Tibial nerve (tissue), 4 donors: ENCODE measurements around the gene DACT2. TPM values are rescaled to one million over a fixed set of nuclear protein-coding genes. Genes with fewer than 3 reads are reported as not detected.

Experiments used
- DNase-seq, 2 donors: peaks; one replicate each; pipeline ENCODE4 v3.0.0-alpha.2; 2019; ENCODE audit warnings: low spot score in 2 of 2
- H3K27ac ChIP-seq, 4 donors: fragments of 200-600 bp; sonication (generic) in 3 of 4; one replicate each; pipeline ENCODE4 v1.5.1; 2017 to 2019; ENCODE audit warnings: mild to moderate bottlenecking in 1 of 4
- H3K27me3 ChIP-seq, 2 donors: fragments of 200-600 bp; sonication (generic) in 1 of 2; one replicate each; pipeline versions ENCODE4 v1.5.1 to v1.6.0; 2017 to 2019
- H3K36me3 ChIP-seq, 3 donors: fragments of 200-600 bp; sonication (generic); one replicate each; pipeline ENCODE4 v1.5.1; 2018 to 2019
- H3K4me1 ChIP-seq, 4 donors: fragments of 200-600 bp; sonication (generic) in 3 of 4; one replicate each; pipeline ENCODE4 v1.5.1; 2017 to 2019
- H3K4me3 ChIP-seq, 4 donors: fragments of 200-600 bp; sonication (generic) in 3 of 4; one replicate each; pipeline ENCODE4 v1.5.1; 2017 to 2019; ENCODE audit warnings: mild to moderate bottlenecking in 1 of 4, moderate library complexity in 1 of 4
- H3K9me3 ChIP-seq, 4 donors: fragments of 200-600 bp; sonication (generic) in 3 of 4; one replicate each; pipeline ENCODE4 v1.5.1; 2017 to 2019
- EP300 ChIP-seq, 2 donors: sonication (generic); formaldehyde crosslinking; IDR thresholded peaks; one replicate each; pipeline ENCODE4 v1.6.1; 2017; ENCODE audit warnings: antibody characterized with exemption in 2 of 2, mild to moderate bottlenecking in 1 of 2
- POLR2A ChIP-seq, 2 donors: fragments of 450-650 bp; IDR thresholded peaks; one replicate each; pipeline ENCODE4 v1.6.1; 2017; ENCODE audit warnings: antibody characterized with exemption in 2 of 2, mild to moderate bottlenecking in 2 of 2, moderate library complexity in 2 of 2
- WGBS, 2 donors: methylation state at CpG; one replicate each; pipeline ENCODE4 v1.1.5; 2018; 5-methylcytosine and 5-hydroxymethylcytosine counted together
- total RNA-seq, 4 donors: library from RNA; depleted of rRNA; stranded (reverse); fragments of >200 nt; gene quantifications; one replicate each; pipeline ENCODE4 v1.1.0, GENCODE V29; 2016
- TF ChIP-seq, protein P1 (sequence below), 5 experiments: fragments of 200-600 bp in 3 of 5; fragments of 450-650 bp in 2 of 5; sonication (generic) in 3 of 5; IDR thresholded peaks; one replicate each; pipeline ENCODE4 v1.5.1; 2016 to 2019; ENCODE audit warnings: antibody characterized with exemption in 5 of 5, mild to moderate bottlenecking in 3 of 5, moderate library complexity in 2 of 5

The DACT2 gene
- total RNA-seq, 4 donors from 2014 or later, result 0.30 to 1.5 (median 1.3) TPM; not detected in 1

DNA sequence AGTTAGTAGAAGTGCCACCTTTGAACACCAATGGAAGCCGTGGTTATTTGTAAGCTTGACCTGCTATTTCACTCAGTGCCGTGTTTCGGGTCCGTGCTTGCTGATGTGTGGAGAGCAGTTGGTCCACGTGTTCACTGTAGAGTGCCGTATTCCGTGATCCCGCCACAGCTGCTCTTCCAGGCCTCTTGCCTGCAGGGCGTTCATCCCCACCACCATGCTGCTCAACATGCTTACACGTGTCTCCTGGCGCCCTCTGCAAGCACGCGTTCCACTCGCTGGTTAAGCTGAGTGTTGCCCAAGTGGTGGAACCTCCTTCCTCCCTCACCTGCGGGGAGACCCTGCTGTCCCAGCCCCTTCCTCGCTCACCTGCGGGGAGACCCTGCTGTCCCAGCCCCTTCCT lies 28.0 kb upstream of the DACT2 start:
- H3K4me1 ChIP-seq, result no peaks in the 10 kb centered on the region
- no peak overlapping the region for H3K4me3 ChIP-seq
- no peaks in the 10 kb centered on the region for H3K36me3 ChIP-seq
- H3K27ac ChIP-seq, result no peak overlapping the region
- peaks cover 0 to 3% of the 10 kb centered on the region in 2 donors for H3K27me3 ChIP-seq
- WGBS, 2 donors, result 93 to 97% methylated on average over 17 of the region's 17 CpGs
- TF ChIP-seq POLR2A (IDR thresholded peaks at IDR 0.05) (no peak), EP300 (IDR thresholded peaks at IDR 0.05) (no peak)
- TF ChIP-seq, protein P1, sequence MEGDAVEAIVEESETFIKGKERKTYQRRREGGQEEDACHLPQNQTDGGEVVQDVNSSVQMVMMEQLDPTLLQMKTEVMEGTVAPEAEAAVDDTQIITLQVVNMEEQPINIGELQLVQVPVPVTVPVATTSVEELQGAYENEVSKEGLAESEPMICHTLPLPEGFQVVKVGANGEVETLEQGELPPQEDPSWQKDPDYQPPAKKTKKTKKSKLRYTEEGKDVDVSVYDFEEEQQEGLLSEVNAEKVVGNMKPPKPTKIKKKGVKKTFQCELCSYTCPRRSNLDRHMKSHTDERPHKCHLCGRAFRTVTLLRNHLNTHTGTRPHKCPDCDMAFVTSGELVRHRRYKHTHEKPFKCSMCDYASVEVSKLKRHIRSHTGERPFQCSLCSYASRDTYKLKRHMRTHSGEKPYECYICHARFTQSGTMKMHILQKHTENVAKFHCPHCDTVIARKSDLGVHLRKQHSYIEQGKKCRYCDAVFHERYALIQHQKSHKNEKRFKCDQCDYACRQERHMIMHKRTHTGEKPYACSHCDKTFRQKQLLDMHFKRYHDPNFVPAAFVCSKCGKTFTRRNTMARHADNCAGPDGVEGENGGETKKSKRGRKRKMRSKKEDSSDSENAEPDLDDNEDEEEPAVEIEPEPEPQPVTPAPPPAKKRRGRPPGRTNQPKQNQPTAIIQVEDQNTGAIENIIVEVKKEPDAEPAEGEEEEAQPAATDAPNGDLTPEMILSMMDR (IDR thresholded peaks at IDR 0.05), result no peak
- DNase-seq, result no peak
- H3K9me3 ChIP-seq, result peaks cover 0 to 4% (median 0%) of the 10 kb centered on the region in 4 donors

DNA sequence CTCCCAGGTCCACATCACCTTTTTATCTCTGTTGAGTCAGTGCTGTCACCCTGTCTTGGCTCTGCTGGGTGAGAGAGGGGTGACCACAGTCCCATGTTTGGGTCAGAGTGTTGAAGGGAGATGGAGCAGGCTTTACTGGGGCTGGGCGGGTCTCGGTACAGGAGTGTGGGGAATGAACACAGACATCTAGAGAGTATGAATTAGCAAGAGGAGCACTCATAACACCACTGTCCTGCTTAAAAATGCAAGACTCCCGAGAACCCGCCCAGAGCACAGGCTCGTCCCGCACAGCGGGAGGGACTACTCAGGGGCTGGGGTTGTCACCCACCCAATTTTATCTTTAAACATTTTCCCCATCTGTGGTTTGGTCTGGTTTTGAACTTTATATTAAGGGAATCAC lies 27.5 kb upstream of the DACT2 start:
- Histone ChIP-seq H3K4me1 (no peaks in the 10 kb centered on the region), H3K27ac (no peak overlapping the region), H3K4me3 (no peak overlapping the region), H3K36me3 (no peaks in the 10 kb centered on the region), H3K27me3 (peaks cover 0 to 3% of the 10 kb centered on the region in 2 donors), H3K9me3 (peaks cover 0 to 3% (median 0%) of the 10 kb centered on the region in 4 donors)
- no peak for DNase-seq
- WGBS, 2 donors, result 75 to 88% methylated on average over 7 of the region's 7 CpGs
- no peak for TF ChIP-seq POLR2A (IDR thresholded peaks at IDR 0.05)
- TF ChIP-seq, protein P1 (IDR thresholded peaks at IDR 0.05), result no peak

DNA sequence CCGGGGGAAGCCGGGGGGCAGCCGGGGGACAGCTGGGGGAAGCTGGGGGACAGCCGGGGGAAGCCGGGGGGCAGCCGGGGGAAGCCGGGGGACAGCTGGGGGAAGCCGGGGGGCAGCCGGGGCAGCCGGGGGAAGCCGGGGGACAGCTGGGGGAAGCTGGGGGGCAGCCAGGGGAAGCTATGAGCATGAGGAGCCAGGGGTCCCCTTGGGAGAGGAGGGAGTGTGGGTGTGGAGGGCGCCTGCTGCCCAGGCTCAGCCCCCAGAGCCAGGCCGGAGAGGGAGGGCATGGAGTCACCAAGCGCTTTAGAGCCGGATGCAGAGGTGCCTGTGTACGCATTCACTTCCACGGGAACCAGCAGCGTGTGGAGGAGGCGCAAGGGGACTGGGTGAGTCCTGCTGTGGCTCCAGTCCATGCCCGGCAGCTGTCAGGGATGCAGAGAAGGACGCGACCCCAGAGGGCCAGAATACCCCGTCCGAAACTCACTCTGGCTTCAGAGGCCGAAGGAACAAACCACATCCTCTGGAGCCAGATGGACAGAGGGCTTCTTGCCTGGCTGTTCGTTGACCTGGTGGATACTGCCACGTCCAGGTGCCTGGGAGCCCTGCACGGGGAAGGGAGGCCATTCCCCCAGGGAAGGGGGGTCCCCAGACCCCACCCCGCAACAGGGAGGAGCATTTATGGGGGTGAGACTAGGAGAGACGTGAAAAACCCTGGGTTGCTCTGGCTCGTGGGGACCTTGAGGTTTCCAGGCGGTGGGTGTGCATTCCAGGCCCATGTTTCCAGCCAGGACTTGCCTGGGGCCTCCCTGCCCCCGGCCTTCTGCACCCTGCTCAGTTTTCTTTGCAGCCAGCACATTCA lies 26.5 kb upstream of the DACT2 start:
- DNase-seq, result no peak
- Histone ChIP-seq H3K27me3 (peaks cover 0 to 3% of the 10 kb centered on the region in 2 donors), H3K4me3 (no peak overlapping the region), H3K4me1 (no peaks in the 10 kb centered on the region), H3K36me3 (no peaks in the 10 kb centered on the region), H3K27ac (no peak overlapping the region), H3K9me3 (no peaks in the 10 kb centered on the region)
- 61 to 62% methylated on average over 13 to 23 of the region's 33 CpGs for WGBS, 2 donors
- no peak for TF ChIP-seq EP300 (IDR thresholded peaks at IDR 0.05)
- TF ChIP-seq, protein P1 (IDR thresholded peaks at IDR 0.05), result no peak
- no peak for TF ChIP-seq POLR2A (IDR thresholded peaks at IDR 0.05)

DNA sequence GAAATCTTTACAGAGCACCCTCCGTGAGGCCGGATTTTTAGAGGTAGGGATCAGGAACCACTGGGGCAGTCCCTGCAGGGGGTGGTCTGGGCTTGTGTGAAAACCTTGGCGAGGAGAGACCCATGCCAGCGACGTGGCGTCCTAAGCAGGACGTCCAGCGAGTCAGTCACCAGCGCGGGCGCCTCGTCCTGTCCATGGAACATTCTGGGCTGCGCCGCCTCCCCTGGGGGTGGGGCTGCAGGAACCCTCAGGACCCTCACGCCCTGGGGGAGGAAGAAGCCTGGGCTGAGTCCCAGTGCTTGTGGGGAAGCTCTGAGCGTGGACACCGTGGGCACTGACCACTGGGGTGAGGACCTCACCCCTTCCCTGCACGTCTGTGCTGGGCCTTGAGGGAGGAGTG lies 25.7 kb upstream of the DACT2 start:
- WGBS, 2 donors, result 89 to 90% methylated on average over 14 to 18 of the region's 18 CpGs
- H3K9me3 ChIP-seq, result no peaks in the 10 kb centered on the region

DNA sequence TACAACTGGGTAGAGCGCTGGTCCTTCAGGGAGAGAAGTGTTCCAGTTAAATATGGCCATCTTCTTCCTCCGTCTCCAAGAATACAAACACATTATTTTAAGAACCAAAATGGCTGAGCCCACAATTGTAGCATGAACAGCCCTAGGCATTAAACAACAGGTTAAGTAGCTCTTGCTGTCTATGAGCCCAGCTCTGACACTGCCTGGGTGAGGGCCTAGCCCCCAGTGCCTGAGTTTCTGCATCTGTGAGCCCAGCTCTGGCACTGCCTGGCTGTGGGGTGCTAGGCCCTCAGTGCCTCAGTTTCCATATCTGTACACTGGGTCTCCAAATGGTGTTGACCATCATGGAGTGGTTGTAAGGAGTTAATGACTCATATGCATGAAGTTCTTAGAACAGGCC lies 24.8 kb upstream of the DACT2 start:
- WGBS, 2 donors, result 94% methylated on average over 2 of the region's 2 CpGs
- Histone ChIP-seq H3K4me1 (no peaks in the 10 kb centered on the region), H3K4me3 (no peak overlapping the region), H3K27ac (no peak overlapping the region), H3K9me3 (no peaks in the 10 kb centered on the region), H3K27me3 (peaks cover 0 to 3% of the 10 kb centered on the region in 2 donors), H3K36me3 (no peaks in the 10 kb centered on the region)
- DNase-seq, result no peak
- no peak for TF ChIP-seq POLR2A (IDR thresholded peaks at IDR 0.05)
- TF ChIP-seq, protein P1 (IDR thresholded peaks at IDR 0.05), result no peak
- no peak for TF ChIP-seq EP300 (IDR thresholded peaks at IDR 0.05)

More for the DNA sequence above, 25.7 kb upstream of the DACT2 start:
- no peaks in the 10 kb centered on the region for H3K36me3 ChIP-seq
- H3K4me1 ChIP-seq, result no peaks in the 10 kb centered on the region
- H3K27ac ChIP-seq, result no peak overlapping the region
- DNase-seq, result no peak
- no peak overlapping the region for H3K4me3 ChIP-seq
- H3K27me3 ChIP-seq, result peaks cover 0 to 3% of the 10 kb centered on the region in 2 donors
- TF ChIP-seq EP300 (IDR thresholded peaks at IDR 0.05) (no peak), POLR2A (IDR thresholded peaks at IDR 0.05) (no peak)
- TF ChIP-seq, protein P1 (IDR thresholded peaks at IDR 0.05), result no peak
